Parathyroid adenoma (tissue), 2 donors: Measurements from ENCODE around the gene KRT33B.

Experiments
- H2AFZ ChIP-seq: fragments of 300-600 bp; sonication (generic); one replicate; pipeline ENCODE4 v1.7.0; 2017; ENCODE audit warnings: antibody characterized with exemption, mild to moderate bottlenecking
- H3K27ac ChIP-seq: fragments of 300-600 bp; sonication (generic); one replicate; pipeline ENCODE4 v1.7.0; 2017
- H3K27me3 ChIP-seq: fragments of 300-600 bp; sonication (generic); one replicate; pipeline ENCODE4 v1.7.0; 2017; ENCODE audit warnings: low read length; ENCODE audit not compliant: control insufficient read depth, insufficient read depth
- H3K36me3 ChIP-seq: fragments of 300-600 bp; sonication (generic); one replicate; pipeline ENCODE4 v1.7.0; 2017; ENCODE audit warnings: low read length; ENCODE audit not compliant: control insufficient read depth, insufficient read depth
- H3K4me1 ChIP-seq: fragments of 300-600 bp; sonication (generic); one replicate; pipeline ENCODE4 v1.7.0; 2017; ENCODE audit warnings: control low read depth
- H3K4me2 ChIP-seq: fragments of 300-600 bp; sonication (generic); one replicate; pipeline ENCODE4 v1.7.0; 2017; ENCODE audit warnings: low read length
- H3K4me3 ChIP-seq: fragments of 300-600 bp; sonication (generic); one replicate; pipeline ENCODE4 v1.7.0; 2017; ENCODE audit warnings: low read depth, low read length
- H3K79me2 ChIP-seq: fragments of 300-600 bp; sonication (generic); one replicate; pipeline ENCODE4 v1.7.0; 2017; ENCODE audit warnings: control low read depth
- H3K9ac ChIP-seq: fragments of 300-600 bp; sonication (generic); one replicate; pipeline ENCODE4 v1.7.0; 2017; ENCODE audit warnings: mild to moderate bottlenecking
- H3K9me3 ChIP-seq: fragments of 300-600 bp; sonication (generic); one replicate; pipeline ENCODE4 v1.7.0; 2017; ENCODE audit warnings: low read length; ENCODE audit not compliant: control insufficient read depth
- CTCF ChIP-seq: fragments of 300-600 bp; sonication (generic); IDR thresholded peaks from one replicate; pipeline ENCODE4 v1.7.0; 2017; ENCODE audit warnings: antibody characterized with exemption, mild to moderate bottlenecking
- donor health status: primary hyperparathyroidism.

KRT33B gene

DNA sequence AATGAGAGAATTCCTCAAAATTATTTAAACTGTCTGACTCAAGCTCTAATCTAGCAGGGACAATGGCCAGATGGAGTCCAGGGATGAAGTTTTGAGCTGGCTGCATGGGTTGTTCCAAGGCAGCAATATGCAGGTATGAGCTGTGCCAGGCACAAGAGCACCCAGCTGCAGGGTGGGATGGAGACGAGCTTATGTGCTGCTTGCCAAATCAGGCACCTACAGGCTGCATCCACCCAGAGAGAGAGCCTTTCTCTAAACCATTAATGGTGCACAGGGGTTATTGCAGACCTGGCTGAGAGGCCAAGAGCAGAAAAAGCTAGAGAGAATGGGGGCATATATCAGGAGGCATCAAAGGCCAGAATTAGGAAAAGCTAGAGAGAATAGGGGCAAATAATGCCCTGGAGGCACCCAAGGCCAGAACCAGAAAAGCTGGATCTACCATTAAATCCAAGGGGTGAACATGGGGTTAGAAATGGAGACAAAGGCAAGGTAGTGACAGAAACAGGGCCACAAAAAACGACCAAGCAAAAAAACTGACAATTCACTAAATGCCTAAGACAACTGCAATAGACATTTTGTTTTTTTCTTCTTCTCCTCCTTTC lies 29.9 kb downstream of the KRT33B start:
- Histone ChIP-seq H3K9ac (no peak overlapping the region), H3K36me3 (no peaks in the 10 kb centered on the region), H3K4me2 (no peak overlapping the region), H3K4me1 (peaks cover 3% of the 10 kb centered on the region), H2AFZ (no peak overlapping the region), H3K79me2 (no peaks in the 10 kb centered on the region), H3K9me3 (no peaks in the 10 kb centered on the region), H3K4me3 (no peak overlapping the region), H3K27ac (no peak overlapping the region), H3K27me3 (no peaks in the 10 kb centered on the region)
- no peak for TF ChIP-seq CTCF

- Histone ChIP-seq H3K4me3 (no peak overlapping the region), H3K36me3 (no peaks in the 10 kb centered on the region), H3K4me2 (no peak overlapping the region), H3K9ac (no peak overlapping the region), H3K27ac (no peak overlapping the region), H3K27me3 (no peaks in the 10 kb centered on the region), H3K4me1 (peaks cover 3% of the 10 kb centered on the region), H3K9me3 (no peaks in the 10 kb centered on the region), H3K79me2 (no peaks in the 10 kb centered on the region), H2AFZ (no peak overlapping the region)
- no peak for TF ChIP-seq CTCF
Observed at GRCh38 chr17:41338961-41339485, 30.6 kb downstream of the KRT33B start.

GRCh38 chr17:41335747-41336146 lies 33.9 kb downstream of the KRT33B start:
- H3K9me3 ChIP-seq = no peaks in the 10 kb centered on the region
- H2AFZ ChIP-seq = no peak overlapping the region
- no peak overlapping the region for H3K9ac ChIP-seq
- H3K4me1 ChIP-seq = peaks cover 3% of the 10 kb centered on the region
- TF ChIP-seq CTCF = no peak
- H3K27ac ChIP-seq = no peak overlapping the region
- H3K36me3 ChIP-seq = no peaks in the 10 kb centered on the region
- H3K4me3 ChIP-seq = no peak overlapping the region
- H3K27me3 ChIP-seq = no peaks in the 10 kb centered on the region
- no peak overlapping the region for H3K4me2 ChIP-seq
- no peaks in the 10 kb centered on the region for H3K79me2 ChIP-seq

DNA sequence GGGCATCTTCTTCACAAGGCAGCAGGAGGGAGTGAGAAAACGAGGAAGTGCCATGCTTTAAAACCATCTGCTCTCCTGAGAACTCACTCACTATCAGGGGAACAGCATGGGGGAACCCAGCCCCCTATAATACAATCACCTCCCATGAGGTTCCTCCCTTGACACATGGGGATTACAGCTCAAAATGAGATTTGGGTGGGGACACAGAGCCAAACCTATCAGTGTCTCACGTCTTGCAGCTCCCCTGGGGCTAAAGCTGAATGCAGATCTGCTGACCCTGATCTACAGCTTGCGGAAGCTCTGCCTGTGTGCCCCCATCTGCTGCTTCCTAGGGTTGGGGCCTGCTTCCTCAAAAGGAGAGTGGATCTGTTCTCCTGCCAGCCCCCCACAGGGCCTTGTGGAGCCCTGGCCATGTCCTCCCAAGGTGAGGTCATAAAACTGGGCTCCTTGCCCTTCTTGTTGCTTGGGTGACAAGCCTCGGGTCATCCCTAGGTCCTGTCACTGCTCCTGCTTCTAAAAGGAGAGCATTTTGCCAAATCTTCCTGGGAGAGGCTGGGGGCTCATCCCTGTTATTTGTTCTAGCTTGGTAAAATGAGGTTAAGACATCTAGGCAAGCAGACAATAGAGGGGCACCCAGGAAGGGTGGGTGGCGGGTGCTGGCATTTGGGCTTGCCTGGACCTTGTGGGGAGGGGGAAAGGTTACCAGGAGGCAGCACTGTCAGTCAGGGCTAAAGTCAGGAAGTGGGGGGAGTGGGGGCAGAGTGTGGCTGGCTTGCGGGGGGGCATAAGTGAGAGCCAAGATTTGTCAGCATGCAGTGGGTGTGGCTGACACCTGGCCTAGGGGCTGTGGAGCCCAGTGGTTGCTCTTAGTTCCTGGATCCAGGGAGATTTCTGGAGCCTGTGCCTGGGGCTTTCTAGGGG lies 35.0 kb downstream of the KRT33B start:
- Histone ChIP-seq H3K27me3 (no peaks in the 10 kb centered on the region), H3K9me3 (no peaks in the 10 kb centered on the region), H3K4me1 (peaks cover 3% of the 10 kb centered on the region), H3K9ac (no peak overlapping the region), H3K4me2 (no peak overlapping the region), H3K4me3 (no peak overlapping the region), H3K27ac (no peak overlapping the region), H2AFZ (no peak overlapping the region), H3K36me3 (no peaks in the 10 kb centered on the region), H3K79me2 (no peaks in the 10 kb centered on the region)
- no peak for TF ChIP-seq CTCF
